OCI-LY7 (cell line): ENCODE measurements around the gene HDGFL1.

Experiments used
- CTCF ChIP-seq: fragments of 200-600 bp; sonication (generic); conservative IDR thresholded peaks from 2 replicates; pipeline ENCODE4 v1.5.1; 2014; ENCODE audit warnings: mild to moderate bottlenecking, antibody characterized with exemption, low read length, moderate library complexity, mixed read lengths
- EZH2phosphoT487 ChIP-seq: fragments of 200-600 bp; sonication (generic); IDR thresholded peaks from 2 replicates; pipeline ENCODE4 v1.6.1; 2018; ENCODE audit warnings: low read depth, borderline replicate concordance, mild to moderate bottlenecking, mixed run types, antibody characterized with exemption, low read length, moderate library complexity, mixed read lengths

- TF ChIP-seq CTCF (no peak), EZH2phosphoT487 (no peak)
These were observed 40.8 kb downstream of the HDGFL1 start for GRCh38 chr6:22610127-22610526.
